HL-60 (cell line): Measurements from ENCODE around the gene PLCB1.

Experiments used
- DNase-seq, 2 experiments: peaks; one replicate each; pipeline ENCODE4 v3.0.0-alpha.2; 2010 to 2020; ENCODE audit warnings: low read depth in 1 of 2, low spot score in 1 of 2
- H3K27ac ChIP-seq: fragments of 250-450 bp; sonication (Bioruptor Pico); replicated peaks from 2 replicates; pipeline ENCODE4 v1.5.1; 2020; ENCODE audit warnings: mild to moderate bottlenecking, moderate library complexity
- H3K27me3 ChIP-seq: fragments of 250-450 bp; sonication (Bioruptor Pico); 2 replicates; pipeline ENCODE4 v1.5.1; 2021; ENCODE audit warnings: mild to moderate bottlenecking, moderate library complexity; ENCODE audit not compliant: insufficient read depth, poor library complexity, severe bottlenecking
- H3K4me3 ChIP-seq: replicated peaks from 2 replicates; pipeline ENCODE4 v1.5.1; 2011; ENCODE audit warnings: mild to moderate bottlenecking, control low read depth, low read length; ENCODE audit not compliant: insufficient read depth
- CTCF ChIP-seq: IDR thresholded peaks from one replicate; pipeline ENCODE4 v1.5.1; 2011; ENCODE audit warnings: low read length, control low read depth, inconsistent platforms; ENCODE audit not compliant: insufficient read depth
- GABPA ChIP-seq: IDR thresholded peaks from 2 replicates; pipeline ENCODE4 v1.6.1; 2012; ENCODE audit warnings: low read depth
- POLR2AphosphoS5 ChIP-seq: IDR thresholded peaks from 2 replicates; pipeline ENCODE4 v1.6.1; 2012; ENCODE audit warnings: low read depth
- REST ChIP-seq: IDR thresholded peaks from 2 replicates; pipeline ENCODE4 v1.6.1; 2012; ENCODE audit warnings: low read depth; ENCODE audit not compliant: insufficient replicate concordance
- SPI1 ChIP-seq: IDR thresholded peaks from 2 replicates; pipeline ENCODE4 v1.6.1; 2012; ENCODE audit warnings: low read depth, mild to moderate bottlenecking, borderline replicate concordance

PLCB1 gene

GRCh38 chr20:8094415-8094818, 37.6 kb upstream of the PLCB1 start:
- TF ChIP-seq POLR2AphosphoS5 (no peak), REST (no peak), CTCF (no peak), GABPA (no peak), SPI1 (no peak)
- Histone ChIP-seq H3K27ac (no peak overlapping the region), H3K27me3 (peaks cover 2% of the 10 kb centered on the region), H3K4me3 (no peak overlapping the region)
- DNase-seq, result no peak

GRCh38 chr20:8094850-8095249, 37.2 kb upstream of the PLCB1 start:
- Histone ChIP-seq H3K27me3 (no peaks in the 10 kb centered on the region), H3K4me3 (no peak overlapping the region), H3K27ac (no peak overlapping the region)
- TF ChIP-seq GABPA (no peak), POLR2AphosphoS5 (no peak), CTCF (no peak), REST (no peak), SPI1 (no peak)
- DNase-seq, result no peak

- H3K27me3 ChIP-seq, result no peaks in the 10 kb centered on the region
- H3K4me3 ChIP-seq, result no peak overlapping the region
- TF ChIP-seq REST, result no peak
- no peak for TF ChIP-seq POLR2AphosphoS5
- no peak for TF ChIP-seq SPI1
- no peak for TF ChIP-seq GABPA
- TF ChIP-seq CTCF, result no peak
- no peak for DNase-seq
- no peak overlapping the region for H3K27ac ChIP-seq
Observed at GRCh38 chr20:8095648-8096572, 36.2 kb upstream of the PLCB1 start.
